ENCODE results near the gene SAMD11.
"Not testable (repeated sequence)": the region's sequence is repeated elsewhere in the genome, so short reads cannot be mapped to it uniquely, and the experiment has no call there.

The SAMD11 gene

GRCh38 chr1:923131-923990 is at the start of gene SAMD11:
SAMD11 (plus strand) TSS chr1:923923; CDS start chr1:924432, 509 bp downstream.
- FAIRE-seq, result no peak

GRCh38 chr1:876428-877208 is 47.1 kb upstream of the SAMD11 start:
- FAIRE-seq, result not testable (repeated sequence)

GRCh38 chr1:877209-877986 is 46.3 kb upstream of the SAMD11 start:
- FAIRE-seq, result not testable (repeated sequence)

GRCh38 chr1:880511-880910 is 43.2 kb upstream of the SAMD11 start:
- not testable (repeated sequence) for FAIRE-seq

GRCh38 chr1:880915-881314 is 42.8 kb upstream of the SAMD11 start:
- FAIRE-seq, result not testable (repeated sequence)

- FAIRE-seq, result no peak
Measured at GRCh38 chr1:886311-886710, 37.4 kb upstream of the SAMD11 start.

- FAIRE-seq, result no peak
Measured at GRCh38 chr1:886760-887159, 37.0 kb upstream of the SAMD11 start.

- FAIRE-seq, result no peak
Measured at GRCh38 chr1:888297-888696, 35.4 kb upstream of the SAMD11 start.

GRCh38 chr1:889774-890173 is 33.9 kb upstream of the SAMD11 start:
- FAIRE-seq, result not testable (repeated sequence)

GRCh38 chr1:890234-890633 is 33.5 kb upstream of the SAMD11 start:
- FAIRE-seq, result not testable (repeated sequence)

- no peak for FAIRE-seq
Measured at GRCh38 chr1:890661-891060, 33.1 kb upstream of the SAMD11 start.

GRCh38 chr1:897226-897625 is 26.5 kb upstream of the SAMD11 start:
- FAIRE-seq, result no peak

- not testable (repeated sequence) for FAIRE-seq
Measured at GRCh38 chr1:897951-898350, 25.8 kb upstream of the SAMD11 start.

- no peak for FAIRE-seq
Measured at GRCh38 chr1:899636-900317, 23.9 kb upstream of the SAMD11 start.

- no peak for FAIRE-seq
Measured at GRCh38 chr1:901108-901859, 22.4 kb upstream of the SAMD11 start.

- FAIRE-seq, result no peak
Measured at GRCh38 chr1:902802-903201, 20.9 kb upstream of the SAMD11 start.

GRCh38 chr1:903305-903704 is 20.4 kb upstream of the SAMD11 start:
- FAIRE-seq, result no peak

- FAIRE-seq, result no peak
Measured at GRCh38 chr1:903721-904271, 19.9 kb upstream of the SAMD11 start.

- no peak for FAIRE-seq
Measured at GRCh38 chr1:904310-904950, 19.3 kb upstream of the SAMD11 start.

- FAIRE-seq, result no peak
Measured at GRCh38 chr1:905071-905749, 18.5 kb upstream of the SAMD11 start.
